GM18511 (cell line): Measurements from ENCODE around the gene POU2AF2.
A peak's percentile ranks its signal among the peaks of the same experiment; 100 is the strongest.
"Not testable (repeated sequence)": the region's sequence is repeated elsewhere in the genome, so short reads cannot be mapped to it uniquely, and the experiment has no call there.

Experiments used
- ATAC-seq: cut with Tn5 transposase; IDR thresholded peaks from one replicate; pipeline ENCODE4 v1.9.1; 2021; ENCODE audit warnings: mild to moderate bottlenecking, moderate library complexity; ENCODE audit not compliant: unreplicated experiment

The POU2AF2 gene

GRCh38 chr11:111258046-111258445 is 12.5 kb downstream of the POU2AF2 start:
- ATAC-seq = no peak

- no peak for ATAC-seq
These were observed 14.4 kb downstream of the POU2AF2 start for GRCh38 chr11:111259896-111260295.

GRCh38 chr11:111260811-111261210 is 15.3 kb downstream of the POU2AF2 start:
- ATAC-seq = no peak

GRCh38 chr11:111264646-111265045 is 19.1 kb downstream of the POU2AF2 start:
- ATAC-seq = no peak

- ATAC-seq = no peak
These were observed 19.9 kb downstream of the POU2AF2 start for GRCh38 chr11:111265421-111265820.

- ATAC-seq = not testable (repeated sequence)
These were observed 22.8 kb downstream of the POU2AF2 start for GRCh38 chr11:111268303-111268702.

- no peak for ATAC-seq
These were observed 23.8 kb downstream of the POU2AF2 start for GRCh38 chr11:111269146-111269868.

- ATAC-seq = no peak
These were observed 26.9 kb downstream of the POU2AF2 start for GRCh38 chr11:111272420-111272819.

- no peak for ATAC-seq
These were observed 37.1 kb downstream of the POU2AF2 start for GRCh38 chr11:111282562-111283075.

GRCh38 chr11:111283945-111284481 is 38.5 kb downstream of the POU2AF2 start:
- no peak for ATAC-seq

- no peak for ATAC-seq
These were observed 39.9 kb downstream of the POU2AF2 start for GRCh38 chr11:111285189-111286091.

- no peak for ATAC-seq
These were observed 46.2 kb downstream of the POU2AF2 start for GRCh38 chr11:111291764-111292163.

- ATAC-seq = not testable (repeated sequence)
These were observed 46.9 kb downstream of the POU2AF2 start for GRCh38 chr11:111292408-111292807.

GRCh38 chr11:111296196-111296595 is 50.7 kb downstream of the POU2AF2 start:
- ATAC-seq = no peak

GRCh38 chr11:111297696-111298095 is 52.2 kb downstream of the POU2AF2 start:
- no peak for ATAC-seq

- no peak for ATAC-seq
These were observed 53.0 kb downstream of the POU2AF2 start, which contains the start of gene POU2AF3 for GRCh38 chr11:111298413-111299100. Gene POU2AF3, plus strand, starts transcription at chr11:111298546. Its CDS starts 36 bp downstream, at chr11:111298582.

- ATAC-seq = peak; percentile 74
These were observed 53.8 kb downstream of the POU2AF2 start for GRCh38 chr11:111299101-111300026.

GRCh38 chr11:111300569-111300968 is 55.0 kb downstream of the POU2AF2 start:
- ATAC-seq = no peak

GRCh38 chr11:111301004-111301841 is 55.7 kb downstream of the POU2AF2 start:
- ATAC-seq = peak; percentile 46
